B cell (primary cell): ENCODE results near the gene ITPK1. TPM values are rescaled to one million over a fixed set of nuclear protein-coding genes. Genes with fewer than 3 reads are reported as not detected.

Experiments used
- ATAC-seq: fragments of 200-7000 bp; cut with Tn5 transposase; one replicate; pipeline ENCODE4 v1.10.0; 2021; ENCODE audit warnings: low read depth, mild to moderate bottlenecking, moderate number of reproducible peaks, moderate library complexity
- CTCF ChIA-PET: fragments of 350-600 bp; sonication (Branson Sonifier 250); formaldehyde crosslinking; loops from one replicate; lab custom pipeline; 2021; ENCODE audit warnings: antibody characterized with exemption, inconsistent platforms; lab: Charles Lee
- POLR2A ChIA-PET: fragments of 350-600 bp; sonication (Branson Sonifier 250); formaldehyde crosslinking; loops from one replicate; lab custom pipeline; 2021; ENCODE audit warnings: antibody characterized with exemption; lab: Charles Lee
- DNase-seq: peaks from one replicate; pipeline ENCODE4 v3.0.0; 2013
- H2AFZ ChIP-seq: 2 replicates; pipeline ENCODE4 v1.6.1; 2012; ENCODE audit warnings: mild to moderate bottlenecking, low read depth, low read length; ENCODE audit not compliant: insufficient read depth, poor library complexity, severe bottlenecking
- H3K27ac ChIP-seq, 2 donors: 1 replicate in 1 of 2; 2 replicates in 1 of 2; pipeline ENCODE4 v1.5.1; 2012 to 2013; ENCODE audit warnings: low read length in 2 of 2, mild to moderate bottlenecking in 2 of 2, moderate library complexity in 1 of 2
- H3K27me3 ChIP-seq, 4 experiments: fragments of 200-600 bp in 1 of 4; sonication (generic) in 1 of 4; replicated peaks in 1 of 4; 1 replicate in 2 of 4; 2 replicates in 2 of 4; pipeline versions ENCODE4 v1.6.1 to v1.7.0; 2013 to 2016; ENCODE audit warnings: low read length in 3 of 4, mild to moderate bottlenecking in 2 of 4, mixed read lengths in 1 of 4, moderate library complexity in 1 of 4; ENCODE audit not compliant: insufficient read depth in 4 of 4, control insufficient read depth in 3 of 4; ENCODE audit errors: control extremely low read depth in 1 of 4
- H3K36me3 ChIP-seq, 2 experiments: replicated peaks in 1 of 2; 1 replicate in 1 of 2; 2 replicates in 1 of 2; pipeline versions ENCODE4 v1.6.1 to v1.7.1; 2013; ENCODE audit warnings: low read length in 1 of 2; ENCODE audit not compliant: insufficient read depth in 2 of 2, control insufficient read depth in 1 of 2; ENCODE audit errors: control extremely low read depth in 1 of 2, extremely low read depth in 1 of 2
- H3K4me1 ChIP-seq, 2 donors: fragments of 200-600 bp in 1 of 2; sonication (generic) in 1 of 2; 1 replicate in 1 of 2; 2 replicates in 1 of 2; pipeline versions ENCODE4 v1.5.1 to v1.6.1; 2013 to 2017; ENCODE audit warnings: low read length in 2 of 2; ENCODE audit not compliant: control insufficient read depth in 2 of 2, insufficient read depth in 2 of 2
- H3K4me2 ChIP-seq: replicated peaks from 2 replicates; pipeline ENCODE3; 2012; ENCODE audit warnings: mild to moderate bottlenecking, low read depth, low read length; ENCODE audit not compliant: poor library complexity, severe bottlenecking
- H3K4me3 ChIP-seq, 5 experiments: fragments of 200-600 bp in 1 of 5; sonication (generic) in 1 of 5; 1 replicate in 3 of 5; 2 replicates in 2 of 5; pipeline versions ENCODE4 v1.5.1 to v1.7.0; 2011 to 2016; ENCODE audit warnings: low read length in 4 of 5, mild to moderate bottlenecking in 4 of 5, low read depth in 2 of 5, control low read depth in 1 of 5, moderate library complexity in 1 of 5; ENCODE audit not compliant: insufficient read depth in 1 of 5; ENCODE audit errors: control extremely low read depth in 1 of 5, extremely low read depth in 1 of 5
- H3K79me2 ChIP-seq: fragments of 200-600 bp; sonication (generic); one replicate; pipeline ENCODE4 v1.6.0; 2016; ENCODE audit warnings: low read length; ENCODE audit not compliant: control insufficient read depth, insufficient read depth
- H3K9ac ChIP-seq: fragments of 200-600 bp; sonication (generic); 2 replicates; pipeline ENCODE4 v1.6.1; 2017; ENCODE audit warnings: mild to moderate bottlenecking, low read length, moderate library complexity
- H3K9me3 ChIP-seq, 3 donors: one replicate each; pipeline versions ENCODE4 v1.6.1 to v1.7.1; 2013; ENCODE audit warnings: low read length in 2 of 3; ENCODE audit not compliant: control insufficient read depth in 2 of 3, insufficient read depth in 1 of 3; ENCODE audit errors: control extremely low read depth in 1 of 3
- H4K20me1 ChIP-seq: 2 replicates; pipeline ENCODE4 v1.6.0; 2012; ENCODE audit warnings: mild to moderate bottlenecking, low read length; ENCODE audit not compliant: insufficient read depth, control insufficient read depth, poor library complexity, severe bottlenecking
- H3K27ac Mint-ChIP-seq: one replicate; pipeline ENCODE4 v1.8.0; 2021; ENCODE audit warnings: mixed read lengths
- H3K27me3 Mint-ChIP-seq: one replicate; pipeline ENCODE4 v1.8.0; 2021; ENCODE audit warnings: mixed read lengths
- H3K4me1 Mint-ChIP-seq: one replicate; pipeline ENCODE4 v1.8.0; 2021; ENCODE audit warnings: mixed read lengths
- H3K4me3 Mint-ChIP-seq: one replicate; pipeline ENCODE4 v1.8.0; 2021; ENCODE audit warnings: mixed read lengths
- H3K9me3 Mint-ChIP-seq: one replicate; pipeline ENCODE4 v1.8.0; 2022; ENCODE audit warnings: mixed read lengths; ENCODE audit not compliant: insufficient read depth
- CTCF ChIP-seq: fragments of 200-600 bp; IDR thresholded peaks from one replicate; pipeline ENCODE4 v1.8.0; 2022; ENCODE audit warnings: antibody characterized with exemption, mild to moderate bottlenecking
- EZH2 ChIP-seq: IDR thresholded peaks from 2 replicates; pipeline ENCODE4 v1.6.1; 2012; ENCODE audit warnings: borderline replicate concordance, low read depth, mild to moderate bottlenecking, moderate library complexity, low read length; ENCODE audit not compliant: insufficient read depth, poor library complexity, severe bottlenecking
- WGBS: methylation state at CpG from one replicate; pipeline ENCODE4 v1.1.5; 2013; ENCODE audit warnings: missing lambda C conversion rate; ENCODE audit not compliant: insufficient coverage; 5-methylcytosine and 5-hydroxymethylcytosine counted together
- intact Hi-C: fragments of 100-400 bp; cut with micrococcal nuclease; formaldehyde crosslinking; loops from one replicate; pipeline ENCODE4 v1.10.0; 2022
- polyA plus RNA-seq: library from polyadenylated mRNA; depleted of rRNA; stranded (reverse); fragments of >200 nt; gene quantifications from 2 replicates; pipeline ENCODE4 v1.2.3, GENCODE V29; 2012
- total RNA-seq, 2 donors: library from RNA; stranded (reverse); fragments of 120-200 nt in 1 of 2; gene quantifications; 1 replicate in 1 of 2; 2 replicates in 1 of 2; pipeline versions ENCODE4 v1.2.3 to v1.2.4, GENCODE V29; 2013 to 2022

Gene ITPK1
- total and polyA plus RNA-seq, 2 donors (not counting 1 experiment from before 2014, with no cell fraction given): 46.0 to 46.9 TPM

- Histone ChIP-seq H3K9me3 (no peaks in the 10 kb centered on the region), H3K27me3 (no peaks in the 10 kb centered on the region), H3K4me2 (no peak overlapping the region), H3K4me3 (no peak overlapping the region), H3K27ac (no peak overlapping the region), H3K79me2 (no peaks in the 10 kb centered on the region), H3K9ac (no peak overlapping the region), H4K20me1 (no peaks in the 10 kb centered on the region), H3K36me3 (peaks cover 0 to 32% of the 10 kb centered on the region in 2 experiments), H2AFZ (no peak overlapping the region), H3K4me1 (no peaks in the 10 kb centered on the region)
- no peak for TF ChIP-seq CTCF
- TF ChIP-seq EZH2: no peak
- POLR2A ChIA-PET: no interaction called here
- ATAC-seq (no peak), DNase-seq (no peak)
- intact Hi-C loops: loop anchor here (10.0 kb wide), 1 partner anchor 1176 kb away; no protein-coding TSS in a partner anchor
- Mint-ChIP-seq H3K4me1 (no peaks in the 10 kb centered on the region), H3K27me3 (no peaks in the 10 kb centered on the region), H3K27ac (no peak overlapping the region), H3K9me3 (no peaks in the 10 kb centered on the region), H3K4me3 (no peak overlapping the region)
- WGBS: 97% methylated on average over 21 of the region's 22 CpGs
- CTCF ChIA-PET: interaction anchor here (1.1 to 7.3 kb wide), 2 partner anchors 176 to 181 kb away, joined by 4 to 139 read pairs; no protein-coding TSS in a partner anchor
These were observed 157.1 kb downstream of the ITPK1 start for GRCh38 chr14:92958373-92959188.

GRCh38 chr14:92956961-92957360 lies 158.8 kb downstream of the ITPK1 start:
- DNase-seq (no peak), ATAC-seq (no peak)
- H3K4me2 ChIP-seq: no peak overlapping the region
- Mint-ChIP-seq H3K4me3 (no peak overlapping the region), H3K4me1 (peaks cover 2% of the 10 kb centered on the region), H3K9me3 (no peaks in the 10 kb centered on the region), H3K27ac (no peak overlapping the region), H3K27me3 (no peaks in the 10 kb centered on the region)
- peaks cover 0 to 27% of the 10 kb centered on the region in 2 experiments for H3K36me3 ChIP-seq
- POLR2A ChIA-PET: no interaction called here
- TF ChIP-seq EZH2 (no peak), CTCF (no peak)
- no peak overlapping the region for H3K27ac ChIP-seq
- H3K4me1 ChIP-seq: peaks cover 0 to 2% of the 10 kb centered on the region in 2 donors
- H3K9ac ChIP-seq: no peak overlapping the region
- CTCF ChIA-PET: interaction anchor here (1.2 to 7.3 kb wide), 2 partner anchors 156 to 178 kb away, joined by 3 to 139 read pairs; no protein-coding TSS in a partner anchor
- no peaks in the 10 kb centered on the region for H3K9me3 ChIP-seq
- no peaks in the 10 kb centered on the region for H4K20me1 ChIP-seq
- H3K27me3 ChIP-seq: no peaks in the 10 kb centered on the region
- 97% methylated on average over 11 of the region's 11 CpGs for WGBS
- H2AFZ ChIP-seq: no peak overlapping the region
- H3K4me3 ChIP-seq: no peak overlapping the region
- intact Hi-C loops: loop anchor here (10.0 kb wide), 1 partner anchor 1178 kb away; no protein-coding TSS in a partner anchor
- no peaks in the 10 kb centered on the region for H3K79me2 ChIP-seq
